ENCODE results near the gene ARHGDIA. TPM values are rescaled to one million over a fixed set of nuclear protein-coding genes. Genes with fewer than 3 reads are reported as not detected.

Gene ARHGDIA
- total RNA-seq, 1 donor from 2014 or later, result 239 TPM

DNA sequence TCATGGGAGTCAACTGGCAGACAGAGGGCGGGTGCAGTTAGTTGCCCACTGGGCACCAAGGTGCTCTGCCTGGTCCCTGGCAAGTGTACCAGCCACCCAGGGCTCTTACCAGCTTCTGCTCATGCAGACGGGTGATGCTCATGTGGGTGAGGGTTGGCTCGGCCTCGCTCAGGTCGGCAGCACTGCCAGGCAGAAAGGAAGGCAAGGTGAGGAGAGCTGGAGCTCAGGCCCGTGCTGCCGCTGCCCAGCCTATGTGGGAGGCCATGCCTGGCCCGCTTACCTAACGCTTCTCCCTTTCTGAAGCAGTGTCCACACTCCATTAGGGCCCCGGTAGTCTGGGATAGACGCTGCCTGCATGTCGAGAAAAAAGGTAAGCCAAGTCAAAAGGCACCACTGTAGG lies 44.2 kb upstream of the ARHGDIA start:
- no peak overlapping the region for H3K27ac Mint-ChIP-seq
- peak overlapping the region; percentile 51 for H3K4me3 Mint-ChIP-seq (ENCODE audit: low read depth)
- H3K36me3 Mint-ChIP-seq (ENCODE audit: insufficient read depth), result peaks cover 15% of the 10 kb centered on the region
- no peaks in the 10 kb centered on the region for H3K9me3 Mint-ChIP-seq (ENCODE audit: low read depth)
- TF ChIP-seq, protein P1, sequence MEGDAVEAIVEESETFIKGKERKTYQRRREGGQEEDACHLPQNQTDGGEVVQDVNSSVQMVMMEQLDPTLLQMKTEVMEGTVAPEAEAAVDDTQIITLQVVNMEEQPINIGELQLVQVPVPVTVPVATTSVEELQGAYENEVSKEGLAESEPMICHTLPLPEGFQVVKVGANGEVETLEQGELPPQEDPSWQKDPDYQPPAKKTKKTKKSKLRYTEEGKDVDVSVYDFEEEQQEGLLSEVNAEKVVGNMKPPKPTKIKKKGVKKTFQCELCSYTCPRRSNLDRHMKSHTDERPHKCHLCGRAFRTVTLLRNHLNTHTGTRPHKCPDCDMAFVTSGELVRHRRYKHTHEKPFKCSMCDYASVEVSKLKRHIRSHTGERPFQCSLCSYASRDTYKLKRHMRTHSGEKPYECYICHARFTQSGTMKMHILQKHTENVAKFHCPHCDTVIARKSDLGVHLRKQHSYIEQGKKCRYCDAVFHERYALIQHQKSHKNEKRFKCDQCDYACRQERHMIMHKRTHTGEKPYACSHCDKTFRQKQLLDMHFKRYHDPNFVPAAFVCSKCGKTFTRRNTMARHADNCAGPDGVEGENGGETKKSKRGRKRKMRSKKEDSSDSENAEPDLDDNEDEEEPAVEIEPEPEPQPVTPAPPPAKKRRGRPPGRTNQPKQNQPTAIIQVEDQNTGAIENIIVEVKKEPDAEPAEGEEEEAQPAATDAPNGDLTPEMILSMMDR (IDR thresholded peaks at IDR 0.05; ENCODE audit: unreplicated experiment), result no peak
- H3K4me1 Mint-ChIP-seq (ENCODE audit: low read depth), result peaks cover 14% of the 10 kb centered on the region
- no peak for DNase-seq (ENCODE audit: low spot score, unreplicated experiment)
- H3K27me3 Mint-ChIP-seq, result no peaks in the 10 kb centered on the region

DNA sequence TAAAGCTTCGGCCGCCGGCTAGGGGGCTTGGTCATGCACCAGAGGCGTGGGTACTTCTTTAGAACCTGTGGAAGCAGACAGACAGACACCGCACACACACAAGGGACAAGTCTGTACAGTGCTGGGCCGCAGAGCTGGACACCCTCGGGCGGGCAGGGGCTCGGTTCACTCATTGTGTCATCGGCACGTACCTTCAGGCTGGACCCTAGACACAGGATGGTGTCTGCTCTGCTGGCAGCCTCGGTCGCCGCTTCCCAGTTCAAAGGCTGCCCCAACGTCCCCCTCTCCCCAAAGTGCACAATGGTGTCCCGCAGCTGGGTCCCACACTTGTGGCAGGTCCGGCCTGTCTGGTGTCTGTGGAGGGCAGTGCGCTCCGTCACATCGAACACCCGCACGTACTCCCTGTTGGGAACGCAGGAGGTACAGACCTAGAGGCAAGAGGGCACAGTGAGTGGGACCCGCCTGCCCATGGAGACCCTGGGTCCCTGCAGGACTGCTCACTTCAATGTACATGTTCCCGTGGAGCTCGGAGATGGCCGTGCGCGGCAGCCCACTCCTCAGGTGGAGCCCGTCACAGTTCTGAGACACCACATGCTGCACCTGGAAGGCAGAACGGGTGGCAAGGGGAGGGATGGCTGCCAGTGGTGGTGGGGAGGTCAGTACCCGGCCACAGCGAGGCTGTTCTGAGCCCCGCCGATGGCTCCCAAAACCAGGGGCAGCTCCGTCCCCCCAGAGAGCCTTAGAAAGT lies 43.1 kb upstream of the ARHGDIA start:
- Mint-ChIP-seq H3K27me3 (no peaks in the 10 kb centered on the region), H3K4me3 (ENCODE audit: low read depth) (no peak overlapping the region), H3K36me3 (ENCODE audit: insufficient read depth) (peaks cover 13% of the 10 kb centered on the region), H3K4me1 (ENCODE audit: low read depth) (peaks cover 23% of the 10 kb centered on the region), H3K9me3 (ENCODE audit: low read depth) (no peaks in the 10 kb centered on the region), H3K27ac (no peak overlapping the region)
- DNase-seq (ENCODE audit: low spot score, unreplicated experiment), result no peak
- TF ChIP-seq, protein P1 (IDR thresholded peaks at IDR 0.05; ENCODE audit: unreplicated experiment), result no peak

DNA sequence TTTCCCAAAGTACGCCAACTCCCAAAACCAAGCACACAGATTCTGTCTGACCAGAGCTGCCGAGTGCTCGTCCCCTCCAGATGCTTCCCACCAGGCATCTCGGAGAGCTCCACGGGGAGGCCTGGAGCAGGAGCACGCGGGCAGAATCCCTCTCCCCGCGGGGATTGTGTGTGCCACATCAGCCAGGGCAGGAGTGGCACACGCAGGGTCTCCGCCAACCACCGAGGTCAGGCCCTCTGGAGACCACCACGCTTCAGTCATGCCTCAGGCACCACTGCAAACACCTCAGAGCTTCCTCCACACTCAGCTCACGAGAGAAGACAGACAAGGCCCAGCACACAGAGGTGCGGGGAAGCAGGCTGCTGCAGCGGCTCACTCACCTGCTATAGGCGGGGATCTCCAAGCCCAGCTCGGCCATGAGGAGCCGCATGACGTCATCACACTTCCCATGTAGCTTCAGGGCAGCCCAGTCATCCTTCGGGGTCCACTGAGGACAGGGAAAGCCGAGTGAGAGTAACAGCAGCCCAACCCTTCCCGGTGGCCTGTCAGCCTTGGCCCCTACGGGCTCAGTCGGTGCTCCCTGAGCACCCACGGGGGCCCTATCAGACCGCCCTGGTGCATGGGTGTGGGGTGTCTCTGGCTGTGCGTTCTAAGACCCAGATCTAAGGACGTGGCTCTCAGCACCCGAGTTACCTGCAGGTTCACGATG lies 42.4 kb upstream of the ARHGDIA start:
- Mint-ChIP-seq H3K4me1 (ENCODE audit: low read depth) (peaks cover 22% of the 10 kb centered on the region), H3K27me3 (no peaks in the 10 kb centered on the region), H3K4me3 (ENCODE audit: low read depth) (no peak overlapping the region), H3K9me3 (ENCODE audit: low read depth) (no peaks in the 10 kb centered on the region), H3K27ac (no peak overlapping the region), H3K36me3 (ENCODE audit: insufficient read depth) (peaks cover 11% of the 10 kb centered on the region)
- TF ChIP-seq, protein P1 (IDR thresholded peaks at IDR 0.05; ENCODE audit: unreplicated experiment), result no peak
- DNase-seq (ENCODE audit: low spot score, unreplicated experiment), result no peak

DNA sequence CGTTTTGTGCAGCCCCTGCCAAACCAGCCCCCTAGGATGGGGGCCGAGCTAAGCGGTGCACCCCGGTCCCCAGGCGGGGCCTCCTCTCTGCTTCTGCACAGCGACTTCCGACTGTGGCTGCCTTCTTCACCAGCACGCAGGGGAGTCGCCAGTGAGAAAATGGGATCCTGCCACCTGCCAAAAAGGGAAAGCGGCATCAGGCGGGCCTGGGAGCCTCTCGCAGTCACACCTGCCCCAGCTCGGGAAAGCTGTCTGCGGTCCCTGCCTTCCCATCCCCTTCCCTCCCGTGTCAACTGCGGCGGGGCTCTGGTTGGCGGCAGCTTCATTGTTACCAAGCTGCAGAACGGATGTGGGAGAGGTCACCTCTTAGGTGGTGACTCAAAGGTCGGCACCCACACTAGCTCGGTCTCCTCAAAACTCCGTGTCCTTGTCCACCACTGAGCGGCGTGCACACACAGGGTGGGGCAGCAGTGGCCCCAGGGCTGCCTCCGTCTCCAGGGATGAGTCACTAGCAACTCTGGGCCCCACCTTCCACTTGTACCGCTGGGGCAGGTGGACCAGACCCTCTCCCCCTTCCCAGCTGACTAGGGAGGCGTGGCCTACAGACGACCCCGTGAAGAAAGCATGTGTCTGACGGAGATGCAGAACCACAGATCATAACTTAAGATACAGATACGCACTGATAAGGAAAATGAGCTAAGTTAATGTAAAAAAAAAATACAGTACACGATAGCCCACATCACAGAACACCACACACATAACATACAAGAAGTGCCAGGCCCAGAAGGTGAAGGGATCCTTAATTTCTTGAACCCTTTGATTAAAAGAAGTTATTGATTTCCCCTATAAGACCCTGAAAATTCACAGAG lies 41.5 kb upstream of the ARHGDIA start:
- Mint-ChIP-seq H3K27ac (no peak overlapping the region), H3K4me3 (ENCODE audit: low read depth) (peak overlapping the region; percentile 24), H3K36me3 (ENCODE audit: insufficient read depth) (peaks cover 11% of the 10 kb centered on the region), H3K9me3 (ENCODE audit: low read depth) (no peaks in the 10 kb centered on the region), H3K4me1 (ENCODE audit: low read depth) (peaks cover 18% of the 10 kb centered on the region), H3K27me3 (no peaks in the 10 kb centered on the region)
- no peak for DNase-seq (ENCODE audit: low spot score, unreplicated experiment)
- TF ChIP-seq, protein P1 (IDR thresholded peaks at IDR 0.05; ENCODE audit: unreplicated experiment), result no peak

DNA sequence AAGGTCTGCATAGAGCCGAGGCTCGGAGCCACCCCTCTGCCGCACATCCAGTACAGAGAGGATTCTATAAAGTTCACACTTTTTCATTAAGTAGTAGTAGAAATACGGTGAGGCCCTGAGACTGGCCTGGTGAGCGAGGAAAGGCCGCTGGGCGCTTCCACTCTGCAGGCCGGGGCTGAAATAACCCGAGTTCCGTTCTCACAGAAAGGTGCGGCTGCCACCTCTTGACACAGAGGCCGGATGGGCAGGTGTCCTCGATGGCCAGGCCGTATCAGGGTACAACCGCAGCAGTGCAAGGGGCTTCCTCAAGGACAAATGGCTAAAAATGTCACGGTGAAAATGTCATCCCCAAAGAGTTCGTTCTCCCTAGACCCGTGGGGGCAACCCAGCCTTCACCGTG lies 40.8 kb upstream of the ARHGDIA start:
- Mint-ChIP-seq H3K27me3 (no peaks in the 10 kb centered on the region), H3K4me3 (ENCODE audit: low read depth) (peak overlapping the region; percentile 62), H3K27ac (peak overlapping the region; percentile 85), H3K9me3 (ENCODE audit: low read depth) (no peaks in the 10 kb centered on the region), H3K4me1 (ENCODE audit: low read depth) (peaks cover 13% of the 10 kb centered on the region), H3K36me3 (ENCODE audit: insufficient read depth) (peaks cover 11% of the 10 kb centered on the region)
- TF ChIP-seq, protein P1 (IDR thresholded peaks at IDR 0.05; ENCODE audit: unreplicated experiment), result no peak
- no peak for DNase-seq (ENCODE audit: low spot score, unreplicated experiment)

Data from progenitor cell of endocrine pancreas (in vitro differentiated cells).